Measurements from ENCODE around the gene MVB12A.

DNA sequence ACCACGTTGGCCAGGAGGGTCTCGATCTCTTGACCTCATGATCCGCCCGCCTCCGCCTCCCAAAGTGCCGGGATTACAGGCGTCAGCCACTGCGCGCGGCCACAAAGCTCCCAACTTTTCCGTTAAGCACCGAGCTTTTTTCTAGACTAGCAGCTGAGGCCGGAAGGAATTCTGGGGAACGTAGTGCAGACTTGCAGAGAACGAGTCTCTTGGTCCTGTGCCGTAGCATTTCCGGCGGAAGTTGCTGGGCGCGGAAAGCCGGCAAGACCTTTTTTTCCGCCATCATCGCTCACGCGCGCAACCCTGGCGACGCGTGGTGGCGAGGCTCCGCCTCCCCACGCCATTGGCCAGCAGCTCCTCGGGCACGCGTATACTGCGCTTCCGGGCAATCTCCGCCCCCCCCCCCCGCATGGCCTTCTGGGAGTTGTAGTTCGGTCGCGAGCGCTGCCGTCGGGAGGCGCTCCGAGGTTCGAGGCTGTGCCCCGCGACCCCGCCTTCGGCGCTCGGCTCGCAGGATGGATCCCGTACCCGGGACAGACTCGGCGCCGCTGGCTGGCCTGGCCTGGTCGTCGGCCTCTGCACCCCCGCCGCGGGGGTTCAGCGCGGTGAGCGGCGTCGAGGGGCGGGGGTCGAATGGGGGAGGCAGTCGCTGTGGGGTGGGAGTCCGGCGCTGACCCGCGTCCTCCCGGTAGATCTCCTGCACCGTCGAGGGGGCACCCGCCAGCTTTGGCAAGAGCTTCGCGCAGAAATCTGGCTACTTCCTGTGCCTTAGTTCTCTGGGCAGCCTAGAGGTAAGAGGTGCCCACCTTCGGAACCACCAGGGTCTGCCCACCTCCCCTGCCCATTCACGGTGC lies at the start of gene MVB12A:
- peak in 1 of 2 donors; percentile 52 for TF ChIP-seq POLR2A (IDR thresholded peaks at IDR 0.05)
- TF ChIP-seq, protein P1, sequence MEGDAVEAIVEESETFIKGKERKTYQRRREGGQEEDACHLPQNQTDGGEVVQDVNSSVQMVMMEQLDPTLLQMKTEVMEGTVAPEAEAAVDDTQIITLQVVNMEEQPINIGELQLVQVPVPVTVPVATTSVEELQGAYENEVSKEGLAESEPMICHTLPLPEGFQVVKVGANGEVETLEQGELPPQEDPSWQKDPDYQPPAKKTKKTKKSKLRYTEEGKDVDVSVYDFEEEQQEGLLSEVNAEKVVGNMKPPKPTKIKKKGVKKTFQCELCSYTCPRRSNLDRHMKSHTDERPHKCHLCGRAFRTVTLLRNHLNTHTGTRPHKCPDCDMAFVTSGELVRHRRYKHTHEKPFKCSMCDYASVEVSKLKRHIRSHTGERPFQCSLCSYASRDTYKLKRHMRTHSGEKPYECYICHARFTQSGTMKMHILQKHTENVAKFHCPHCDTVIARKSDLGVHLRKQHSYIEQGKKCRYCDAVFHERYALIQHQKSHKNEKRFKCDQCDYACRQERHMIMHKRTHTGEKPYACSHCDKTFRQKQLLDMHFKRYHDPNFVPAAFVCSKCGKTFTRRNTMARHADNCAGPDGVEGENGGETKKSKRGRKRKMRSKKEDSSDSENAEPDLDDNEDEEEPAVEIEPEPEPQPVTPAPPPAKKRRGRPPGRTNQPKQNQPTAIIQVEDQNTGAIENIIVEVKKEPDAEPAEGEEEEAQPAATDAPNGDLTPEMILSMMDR (IDR thresholded peaks at IDR 0.05), result no peak
